ENCODE measurements around the gene PLEKHB1.

Gene PLEKHB1

DNA sequence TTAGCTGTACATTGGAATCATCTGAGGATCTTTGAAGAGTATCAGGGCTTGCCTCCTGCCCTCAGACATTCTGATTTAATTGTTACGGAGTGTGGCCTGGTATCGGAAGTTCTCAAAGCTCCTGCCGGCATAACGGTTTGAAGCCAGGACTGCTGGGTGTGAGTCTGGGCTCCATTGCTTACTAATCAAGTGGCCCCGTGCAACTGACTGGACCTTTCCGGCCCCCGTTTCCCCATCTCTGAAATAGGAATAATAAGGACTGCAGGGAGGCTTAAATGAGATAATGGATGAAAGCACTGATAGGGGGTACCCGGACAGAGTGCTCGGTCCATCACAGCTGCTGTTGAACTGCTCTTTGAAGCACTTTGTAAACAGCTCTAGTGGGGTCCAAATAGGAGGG lies 1.7 kb downstream of the PLEKHB1 start:
- no peak for DNase-seq (ENCODE audit: low read depth in 2 of 2)

DNA sequence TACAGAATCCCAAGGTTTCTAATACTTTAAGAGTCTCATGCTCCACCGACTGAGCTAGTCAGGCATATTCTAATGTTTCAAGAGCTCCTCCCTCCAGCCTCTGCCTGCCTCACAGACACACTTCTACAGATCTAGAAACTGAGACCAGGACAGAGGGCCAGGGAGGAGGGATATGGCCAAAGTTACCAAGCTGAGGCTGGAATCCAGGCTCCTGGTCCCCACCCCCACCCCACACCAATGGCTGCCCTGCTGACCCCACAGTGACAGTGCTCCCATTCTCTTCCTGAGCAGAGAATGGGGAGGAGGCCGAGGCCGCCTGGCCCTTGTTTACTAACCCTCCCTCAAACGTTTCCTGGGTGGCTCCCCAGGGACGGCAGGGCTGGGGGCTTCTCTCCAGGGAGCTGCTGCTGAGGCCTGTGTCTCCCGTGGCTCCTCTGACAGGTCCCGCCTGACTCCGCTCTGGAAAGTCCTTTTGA lies 2.2 kb downstream of the PLEKHB1 start:
- DNase-seq (ENCODE audit: low read depth in 2 of 2), result no peak

DNA sequence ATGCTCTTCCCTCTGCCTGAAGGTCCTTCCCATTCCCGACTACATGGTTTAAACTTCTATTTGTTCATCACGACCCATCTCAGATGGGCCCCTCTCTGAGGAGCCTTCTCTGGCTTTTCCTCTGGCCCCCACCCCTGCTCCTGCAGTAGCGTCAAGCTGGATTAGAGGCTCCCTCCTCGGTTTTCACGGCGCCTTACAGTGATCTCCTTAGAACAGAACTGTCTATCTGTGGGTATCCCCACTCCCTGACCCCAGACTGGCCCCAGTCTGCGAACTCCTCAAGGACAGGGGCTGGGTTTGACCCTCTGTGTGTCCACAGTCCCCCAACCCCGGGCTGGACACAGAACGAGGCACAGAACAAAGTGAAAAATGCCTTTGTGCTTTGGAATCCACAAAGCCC lies 2.8 kb downstream of the PLEKHB1 start:
- no peak for DNase-seq (ENCODE audit: low read depth in 2 of 2)

DNA sequence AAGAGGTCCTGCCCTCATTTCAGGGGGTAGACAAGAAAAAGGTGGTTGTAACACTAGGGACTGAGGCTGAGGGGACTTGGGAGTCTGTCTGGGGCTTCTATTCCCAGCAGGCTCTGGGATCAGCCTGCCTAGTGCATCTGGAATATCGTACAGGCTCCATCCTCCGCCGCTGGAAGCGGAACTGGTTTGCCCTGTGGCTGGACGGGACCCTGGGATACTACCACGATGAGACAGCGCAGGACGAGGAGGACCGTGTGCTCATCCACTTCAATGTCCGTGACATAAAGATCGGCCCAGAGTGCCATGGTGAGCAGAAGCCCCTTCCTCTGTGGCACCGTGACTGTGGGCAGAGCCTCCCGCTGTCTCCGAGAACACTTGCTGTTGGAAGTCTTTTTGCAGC lies 4.0 kb downstream of the PLEKHB1 start:
- no peak for DNase-seq (ENCODE audit: low read depth in 2 of 2)

DNA sequence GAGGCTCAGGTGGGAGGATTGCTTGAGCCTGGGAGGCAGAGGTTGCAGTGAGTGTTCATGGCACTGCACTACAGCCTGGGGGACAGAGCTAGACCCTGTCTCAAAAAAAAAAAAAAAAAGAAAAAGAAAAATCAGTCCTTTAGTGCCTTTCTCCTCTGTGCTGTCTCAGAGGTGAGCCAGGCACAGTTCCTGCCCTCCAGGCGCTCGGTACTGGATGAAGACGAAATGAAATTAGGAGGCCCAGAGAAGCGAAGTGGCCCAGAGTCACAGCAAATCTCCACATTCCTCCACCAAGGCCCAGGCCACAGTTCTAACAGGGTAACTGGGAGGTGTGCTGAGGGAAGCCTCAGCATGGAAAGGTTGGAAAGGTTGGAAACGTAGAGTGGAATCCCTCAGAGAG lies 4.9 kb downstream of the PLEKHB1 start:
- no peak for DNase-seq (ENCODE audit: low read depth in 2 of 2)

DNA sequence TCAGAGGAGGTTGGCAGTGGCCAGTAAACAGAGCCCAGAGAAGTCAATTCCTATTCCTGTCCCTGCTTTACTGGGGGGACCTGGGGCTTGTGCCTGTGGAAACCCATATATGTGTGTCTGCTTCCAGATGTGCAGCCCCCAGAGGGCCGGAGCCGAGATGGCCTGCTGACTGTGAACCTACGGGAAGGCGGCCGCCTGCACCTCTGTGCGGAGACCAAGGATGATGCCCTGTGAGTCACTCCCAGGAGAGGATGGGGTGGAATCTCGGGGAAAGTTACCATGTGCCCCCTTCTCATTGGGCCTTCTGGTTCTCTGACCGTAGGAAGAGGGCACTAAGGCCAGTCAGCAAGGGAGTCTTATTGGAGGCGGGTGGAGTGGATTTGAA lies 5.3 kb downstream of the PLEKHB1 start:
- no peak for DNase-seq (ENCODE audit: low read depth in 2 of 2)

DNA sequence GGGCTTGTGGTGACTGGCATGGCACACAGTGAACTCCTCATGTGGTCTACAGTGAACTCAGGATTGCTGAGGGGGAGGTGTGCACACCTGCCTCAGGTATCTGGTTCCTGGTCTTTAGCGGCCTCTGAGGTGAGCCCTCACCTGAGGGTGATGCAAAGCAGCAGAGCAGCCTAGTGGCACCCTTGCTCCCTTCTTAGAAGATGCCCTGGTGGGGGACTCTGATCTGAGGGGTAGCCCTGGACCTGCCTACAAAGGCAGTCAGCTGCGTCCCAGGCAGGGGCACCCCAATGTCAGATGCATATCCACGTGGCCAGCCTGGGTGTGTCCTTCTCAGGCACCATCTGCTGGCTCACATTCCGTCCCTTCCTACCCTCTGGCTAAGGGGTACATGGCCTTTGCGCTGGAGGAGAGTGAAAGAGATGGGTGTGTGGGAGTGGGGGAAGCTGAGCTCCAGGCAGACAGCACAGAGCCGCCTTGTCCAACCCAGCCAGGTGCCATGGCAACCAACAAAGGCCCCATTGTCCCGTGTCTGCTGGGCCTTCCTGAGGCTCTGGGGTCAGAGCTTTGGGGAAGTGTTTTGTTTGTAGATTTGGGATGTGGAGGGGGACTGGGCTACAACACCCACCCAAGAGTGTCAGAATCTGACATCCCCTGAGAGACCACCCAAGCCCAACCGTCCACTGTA lies 5.8 kb downstream of the PLEKHB1 start:
- no peak for DNase-seq (ENCODE audit: low read depth in 2 of 2)

DNA sequence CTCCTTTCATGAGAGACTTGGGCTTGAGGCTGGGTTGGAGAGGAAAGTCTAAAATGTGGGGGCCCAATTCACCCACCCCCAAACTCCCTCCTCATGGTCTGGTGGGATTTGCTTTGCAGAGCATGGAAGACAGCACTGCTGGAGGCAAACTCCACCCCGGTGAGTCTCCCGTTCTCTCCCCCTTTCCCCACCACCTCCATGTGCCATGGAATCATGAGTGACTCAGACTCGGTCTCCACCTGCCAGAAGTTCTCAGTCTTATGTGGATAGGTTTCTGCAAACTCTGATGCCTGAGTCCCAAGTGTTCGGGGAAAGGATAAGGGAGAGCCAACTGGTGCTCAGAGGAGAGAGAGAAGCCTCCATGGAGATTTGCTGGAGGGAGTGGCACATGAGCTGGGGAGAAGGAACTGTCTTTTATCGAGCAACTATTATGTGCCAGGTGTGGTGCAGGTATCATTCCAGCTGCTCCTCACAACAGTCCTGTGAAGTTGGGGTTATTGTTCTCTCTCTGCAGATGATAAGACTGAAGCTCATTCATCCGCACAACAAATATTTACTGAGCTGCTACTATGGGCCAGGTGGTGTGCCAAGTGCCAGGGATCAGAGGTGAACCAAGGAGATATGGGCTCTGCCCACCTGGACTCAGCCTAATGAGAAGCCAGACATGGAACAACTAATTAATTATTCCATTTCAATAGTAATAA lies 6.6 kb downstream of the PLEKHB1 start:
- no peak for DNase-seq (ENCODE audit: low read depth in 2 of 2)

DNA sequence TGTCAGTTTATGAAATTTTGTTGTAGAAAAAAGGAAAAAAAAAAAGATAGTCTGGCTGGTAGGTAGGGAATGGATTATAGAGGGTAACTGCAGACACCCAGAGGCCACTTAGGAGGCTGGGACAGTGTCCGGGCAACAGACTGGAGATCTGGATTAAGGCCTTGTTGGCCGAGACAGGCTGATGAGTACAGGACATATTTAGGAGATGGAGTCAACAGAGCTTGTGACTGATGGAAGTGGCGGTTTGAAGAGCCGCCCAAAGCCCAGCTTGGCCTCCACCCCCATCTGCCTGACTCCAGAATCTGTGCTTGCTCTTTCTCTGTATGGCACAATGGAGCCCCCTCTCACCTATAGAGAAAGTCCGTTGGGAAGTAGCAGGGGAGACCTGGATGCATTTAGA lies 7.6 kb downstream of the PLEKHB1 start:
- DNase-seq (ENCODE audit: low read depth in 2 of 2), result no peak

DNA sequence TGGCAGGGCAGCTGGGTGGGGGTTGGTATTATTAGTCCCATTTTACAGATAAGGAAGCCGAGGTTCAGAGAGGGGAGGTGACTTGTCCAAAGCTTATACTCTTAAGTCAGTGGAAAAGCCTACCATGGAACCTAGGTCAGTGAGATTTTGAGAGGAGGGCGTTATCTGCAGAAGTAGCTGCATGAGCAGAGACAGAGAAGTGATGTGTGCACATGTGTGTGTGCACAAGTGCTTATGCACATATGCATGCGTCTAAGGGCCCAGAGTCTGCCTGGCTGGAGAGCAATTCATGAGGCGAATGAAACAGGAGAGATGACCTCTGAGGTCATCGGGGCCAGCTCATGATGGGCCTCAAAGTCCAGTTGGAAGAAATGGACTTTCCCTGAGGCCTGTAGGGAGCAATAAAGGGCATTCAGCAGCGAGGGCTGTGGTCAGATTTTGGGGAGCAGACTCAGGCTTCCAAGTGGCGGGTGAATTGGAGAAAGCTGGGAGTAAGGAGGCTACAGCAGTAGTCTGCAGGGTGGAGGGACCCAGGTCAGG lies 8.2 kb downstream of the PLEKHB1 start:
- DNase-seq (ENCODE audit: low read depth in 2 of 2), result no peak

DNA sequence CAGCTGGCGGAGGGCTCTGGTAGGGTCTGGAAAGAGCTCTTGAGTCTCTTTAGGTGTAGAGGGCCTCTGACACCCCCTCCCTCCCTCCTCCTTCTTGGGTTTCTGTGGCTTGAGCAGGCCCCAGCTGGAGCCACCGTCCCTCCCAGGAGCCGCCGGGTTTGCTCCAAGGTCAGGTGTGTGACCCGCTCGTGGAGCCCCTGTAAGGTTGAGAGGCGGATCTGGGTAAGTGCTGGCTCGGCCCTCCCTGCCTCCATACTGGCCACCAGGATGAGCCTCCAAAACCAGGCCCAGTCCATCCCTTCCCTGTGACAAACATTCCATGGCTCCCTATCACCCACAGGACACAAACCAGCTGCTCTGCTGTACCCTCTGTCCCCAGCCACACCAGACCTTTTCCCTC lies 9.3 kb downstream of the PLEKHB1 start:
- no peak for DNase-seq (ENCODE audit: low read depth in 2 of 2)

DNA sequence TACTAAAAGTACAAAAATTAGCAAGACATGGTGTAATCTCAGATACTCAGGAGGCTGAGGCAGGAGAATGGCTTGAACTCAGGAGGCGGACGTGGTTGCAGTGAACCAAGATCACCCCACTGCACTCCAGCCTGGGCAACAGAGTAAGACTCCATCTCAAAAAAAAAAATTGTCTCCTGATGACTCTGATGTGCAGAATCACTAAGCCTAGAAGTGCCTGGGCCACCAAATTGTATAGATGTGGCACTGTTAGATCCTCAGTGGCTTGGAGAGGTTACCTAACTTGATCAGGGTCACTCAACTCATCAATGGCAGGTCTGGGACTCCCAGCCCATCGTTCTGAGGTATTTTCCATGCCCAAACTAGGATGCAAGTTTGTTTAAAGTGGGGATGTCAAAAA lies 10.6 kb downstream of the PLEKHB1 start:
- no peak for DNase-seq (ENCODE audit: low read depth in 2 of 2)

DNA sequence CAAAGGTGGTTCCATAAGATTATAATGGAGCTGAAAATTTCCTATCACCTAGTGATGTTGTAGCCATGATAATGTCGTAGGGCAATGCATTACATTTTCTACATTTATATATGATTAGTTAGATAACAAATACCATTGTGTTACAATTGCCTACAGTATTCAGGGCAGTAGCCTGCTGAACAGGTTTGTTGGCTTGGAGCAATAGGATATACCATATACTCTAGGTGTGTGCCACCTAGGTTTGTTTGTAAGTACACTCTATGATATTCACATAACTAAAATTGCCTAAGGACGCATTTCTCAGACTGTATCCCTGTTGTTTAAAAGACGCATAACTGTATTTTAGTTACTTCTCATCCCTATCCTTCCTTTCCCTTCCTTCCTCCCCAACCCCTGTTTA lies 13.6 kb downstream of the PLEKHB1 start:
- no peak for DNase-seq (ENCODE audit: low read depth in 2 of 2)

DNA sequence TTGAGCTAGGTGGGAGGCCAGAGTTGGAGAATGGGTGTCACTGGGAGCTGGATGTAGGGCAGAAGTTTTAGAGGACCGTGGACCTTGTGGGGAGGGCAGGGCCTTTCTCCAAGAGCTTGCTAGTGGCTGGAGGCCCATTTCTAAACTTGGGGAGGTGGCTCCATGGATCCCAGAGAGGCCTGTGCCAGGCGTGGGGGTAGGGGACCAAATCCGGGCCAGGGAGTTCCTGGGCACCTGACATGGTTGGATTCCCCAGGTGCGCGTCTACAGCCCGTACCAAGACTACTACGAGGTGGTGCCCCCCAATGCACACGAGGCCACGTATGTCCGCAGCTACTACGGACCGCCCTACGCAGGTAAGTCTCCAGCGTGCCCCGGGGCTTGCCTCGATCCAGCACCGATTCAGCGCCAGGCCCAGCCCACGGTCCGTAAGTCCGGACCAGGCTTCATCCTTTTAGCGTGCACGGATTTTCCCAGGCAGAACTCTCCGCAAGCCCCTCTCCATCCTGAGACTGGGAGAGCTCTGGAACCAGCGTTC lies 14.2 kb downstream of the PLEKHB1 start:
- DNase-seq (ENCODE audit: low read depth in 2 of 2), result no peak

DNA sequence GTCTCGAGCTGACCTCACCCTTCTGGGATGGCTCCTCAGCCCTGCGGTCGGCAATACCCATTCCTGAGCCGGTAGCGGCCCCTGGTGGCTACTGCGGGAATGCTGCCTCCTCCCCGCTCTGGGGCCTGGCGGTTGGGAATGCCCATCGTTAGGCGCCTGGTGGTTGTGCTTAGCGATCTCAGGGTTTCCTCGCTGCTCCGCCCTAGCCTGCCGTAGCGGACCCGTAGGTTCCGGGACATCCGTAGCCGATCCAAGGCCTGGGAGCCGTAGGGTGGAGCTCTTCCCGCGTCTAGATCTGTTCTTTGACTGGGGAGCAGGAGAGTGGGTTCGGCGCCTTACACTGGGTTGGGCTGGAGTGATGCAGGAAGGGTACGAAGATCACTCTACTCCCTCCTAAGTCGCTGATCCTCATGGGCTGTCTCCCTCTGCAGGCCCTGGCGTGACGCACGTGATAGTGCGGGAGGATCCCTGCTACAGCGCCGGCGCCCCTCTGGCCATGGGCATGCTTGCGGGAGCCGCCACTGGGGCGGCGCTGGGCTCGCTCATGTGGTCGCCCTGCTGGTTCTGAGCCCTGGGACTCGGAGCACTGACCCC lies 14.8 kb downstream of the PLEKHB1 start:
- DNase-seq (ENCODE audit: low read depth in 2 of 2), result peak; percentile 52 to 55

DNA sequence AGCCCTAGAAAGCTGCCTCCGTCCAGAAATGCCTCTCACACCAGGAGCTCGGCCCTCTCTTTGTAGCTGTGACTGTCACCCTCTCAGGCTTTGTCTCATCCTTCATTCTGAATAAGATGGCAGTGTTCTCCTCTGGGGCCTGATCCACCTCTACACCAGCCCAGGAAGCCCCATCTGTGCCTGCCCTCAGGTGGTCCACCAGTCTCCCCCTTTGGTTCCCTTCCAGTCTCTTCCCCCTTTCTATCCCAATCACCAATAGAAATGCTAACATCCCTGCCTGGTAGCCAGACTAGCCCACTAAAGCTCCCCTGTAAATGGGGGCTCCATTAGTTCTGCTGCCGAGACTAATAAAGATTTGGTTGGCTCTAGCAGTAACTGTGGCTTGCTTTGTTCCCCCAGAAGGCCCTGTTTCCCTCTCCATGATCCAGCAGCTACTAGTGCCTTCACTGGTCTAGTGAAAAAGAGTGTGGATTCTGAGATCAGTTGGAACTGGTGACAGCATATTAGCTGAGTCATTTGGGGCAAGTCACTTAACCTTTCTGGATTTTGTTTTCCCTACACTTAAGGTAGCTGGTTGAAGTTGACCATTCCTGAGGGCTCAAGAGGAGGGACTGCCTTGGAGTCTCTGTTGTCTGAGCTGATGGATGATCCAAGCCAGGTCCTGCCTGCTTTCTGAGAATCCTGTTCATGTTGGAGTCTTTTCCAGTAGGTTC lies 16.2 kb downstream of the PLEKHB1 start:
- no peak for DNase-seq (ENCODE audit: low read depth in 2 of 2)

DNA sequence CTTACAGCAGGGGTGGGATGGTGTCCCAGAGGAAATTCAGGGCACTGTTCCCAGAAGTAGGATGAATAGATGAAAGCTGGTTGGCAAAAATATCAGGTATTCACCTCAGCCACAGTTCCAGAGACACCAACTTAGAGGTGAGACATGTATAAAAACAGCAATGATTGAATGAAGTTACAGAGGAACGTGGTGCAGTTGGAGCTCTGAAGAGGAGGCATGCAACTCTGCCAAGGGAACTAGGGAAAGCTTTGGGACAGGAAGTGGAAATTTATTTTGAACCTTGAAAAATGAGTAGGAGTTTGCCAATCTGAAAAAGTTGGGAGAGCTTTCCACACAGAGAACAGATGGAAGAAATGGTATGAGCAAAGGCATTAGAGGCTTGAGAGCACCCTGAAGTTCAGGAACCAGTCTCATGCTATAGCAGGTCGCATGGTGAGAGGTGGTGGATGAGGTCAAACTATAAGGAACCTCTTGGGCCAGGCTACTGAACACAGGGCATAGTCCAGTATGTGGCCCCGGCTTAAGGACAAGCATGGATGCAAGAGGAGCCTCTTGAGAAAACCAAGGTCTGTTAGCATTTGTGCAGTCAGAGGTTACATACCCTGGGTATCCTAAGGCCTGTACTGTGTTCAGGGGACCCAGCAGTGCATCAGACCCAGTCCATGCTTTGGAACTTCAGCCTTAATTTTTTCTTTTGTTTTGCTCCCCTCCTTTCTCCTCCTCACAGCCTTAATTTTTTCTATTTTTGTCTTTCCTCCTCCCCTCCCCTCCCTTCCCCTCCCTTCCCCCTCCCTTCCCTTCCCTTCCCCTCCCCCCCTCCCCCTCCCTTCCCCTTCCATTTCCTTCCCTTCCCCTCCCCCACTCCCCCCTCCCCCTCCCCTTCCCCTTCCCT lies 17.5 kb downstream of the PLEKHB1 start:
- DNase-seq (ENCODE audit: low read depth in 2 of 2), result no peak

DNA sequence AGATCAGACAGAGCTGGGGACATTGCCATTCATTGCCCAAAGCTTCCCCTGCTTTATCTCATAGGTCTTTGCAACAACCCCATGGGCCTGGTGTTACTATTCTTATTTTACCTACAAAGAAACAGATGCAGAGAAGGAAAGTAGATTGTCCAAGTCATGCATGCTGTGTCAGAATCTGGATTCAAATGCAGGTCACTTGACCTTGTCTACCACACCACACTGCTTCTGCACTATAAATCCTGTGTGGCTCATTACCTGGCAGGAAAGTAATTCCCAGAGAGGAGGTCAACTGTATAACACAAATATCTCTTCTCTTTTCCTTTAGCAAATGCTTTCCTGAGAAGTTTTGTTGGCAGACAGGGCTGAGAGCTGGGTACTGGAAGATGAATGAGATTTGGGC lies 18.5 kb downstream of the PLEKHB1 start:
- no peak for DNase-seq (ENCODE audit: low read depth in 2 of 2)

DNA sequence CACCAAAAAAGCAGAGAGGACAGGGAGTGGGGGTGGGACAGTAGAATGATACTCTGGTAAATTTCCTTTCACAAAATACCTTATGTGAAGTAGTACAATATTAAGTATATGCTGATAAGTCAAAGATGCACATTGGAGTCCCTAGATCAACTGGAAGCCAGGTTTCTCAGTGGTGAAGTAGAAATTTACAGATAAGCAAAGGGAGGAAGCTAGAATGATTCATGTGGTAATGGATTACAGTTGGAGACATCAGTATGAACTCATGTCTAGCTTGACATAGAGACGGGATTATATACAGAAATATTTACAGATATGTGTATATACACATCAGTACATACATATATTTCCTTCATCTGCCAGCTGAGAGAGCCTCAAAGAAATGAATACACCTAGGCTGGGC lies 21.5 kb downstream of the PLEKHB1 start:
- no peak for DNase-seq (ENCODE audit: low read depth in 2 of 2)

DNA sequence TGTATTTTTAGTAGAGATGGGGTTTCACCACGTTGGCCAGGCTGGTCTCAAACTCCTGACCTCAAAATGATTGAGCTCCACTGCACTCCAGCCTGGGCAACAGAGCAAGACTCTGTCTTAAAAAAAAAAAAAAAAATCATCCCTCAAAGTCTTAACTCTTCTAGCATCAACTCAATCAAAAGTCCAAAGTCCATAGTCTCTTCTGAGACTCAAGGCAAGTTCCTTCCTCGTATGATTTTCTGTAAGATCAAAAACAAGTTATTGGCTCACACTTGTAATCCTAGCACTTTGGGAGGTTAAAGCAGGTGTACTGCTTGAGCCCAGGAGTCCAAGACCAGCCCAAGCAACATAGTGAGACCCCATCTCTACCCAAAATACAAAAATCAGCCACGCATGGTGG lies 24.4 kb downstream of the PLEKHB1 start:
- DNase-seq (ENCODE audit: low read depth in 2 of 2), result no peak

DNA sequence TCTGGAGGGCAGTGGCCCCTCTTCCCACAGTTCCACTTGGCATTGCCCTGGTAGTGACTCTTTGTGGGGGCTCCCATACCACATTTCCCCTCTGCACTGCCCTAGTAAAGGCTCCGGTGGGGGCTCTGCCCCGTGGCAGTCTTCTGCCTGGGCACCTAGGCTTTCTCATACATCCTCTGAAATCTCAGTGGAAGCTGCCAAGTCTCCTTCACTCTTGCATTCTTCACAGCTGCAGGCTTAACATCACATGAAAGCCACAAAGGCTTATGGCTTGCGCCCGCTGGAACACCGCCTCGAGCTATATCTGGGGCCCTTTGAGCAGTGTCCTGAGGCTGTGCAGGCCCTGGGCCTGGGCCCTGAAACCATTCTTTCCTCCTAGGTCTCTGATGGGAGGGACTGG lies 25.3 kb downstream of the PLEKHB1 start:
- DNase-seq (ENCODE audit: low read depth in 2 of 2), result no peak
